NCI-H69 (cell line): ENCODE results near the gene ANO8.
"Not testable (repeated sequence)": the region's sequence is repeated elsewhere in the genome, so short reads cannot be mapped to it uniquely, and the experiment has no call there.

Experiments used
- DNase-seq: peaks from one replicate; lab custom pipeline; 2025; lab: John Stamatoyannopoulos, UW

ANO8 gene

GRCh38 chr19:17309198-17309964 lies 25.3 kb downstream of the ANO8 start, which contains the start of gene DDA1:
TSS of gene DDA1 (plus strand) at chr19:17309563. CDS start at chr19:17309655, 92 bp downstream.
- peak; percentile 100 for DNase-seq

GRCh38 chr19:17307876-17308377 lies 26.7 kb downstream of the ANO8 start:
- no peak for DNase-seq

- peak; percentile 69 for DNase-seq
Measured at GRCh38 chr19:17306285-17306714, 28.4 kb downstream of the ANO8 start.

GRCh38 chr19:17305517-17306284 lies 29.0 kb downstream of the ANO8 start, which contains the start of gene MRPL34:
TSS of gene MRPL34 (plus strand) at chr19:17305872. CDS start at chr19:17305893, 21 bp downstream.
- DNase-seq = peak; percentile 100

- DNase-seq = no peak
Measured at GRCh38 chr19:17305216-17305516, 29.5 kb downstream of the ANO8 start.

- peak; percentile 59 for DNase-seq
Measured at GRCh38 chr19:17304386-17305215, 30.1 kb downstream of the ANO8 start.

GRCh38 chr19:17303940-17304267 lies 30.8 kb downstream of the ANO8 start:
- peak; percentile 33 for DNase-seq

GRCh38 chr19:17303167-17303939 lies 31.3 kb downstream of the ANO8 start, which contains the start of gene ABHD8:
TSS of gene ABHD8 (minus strand) at chr19:17303425. CDS start at chr19:17301616, 1,809 bp downstream.
- DNase-seq = peak; percentile 97

- peak; percentile 24 for DNase-seq
Measured at GRCh38 chr19:17302391-17303166, 32.1 kb downstream of the ANO8 start.

GRCh38 chr19:17300992-17301619 lies 33.5 kb downstream of the ANO8 start:
- no peak for DNase-seq

- DNase-seq = no peak
Measured at GRCh38 chr19:17296976-17297375, 37.7 kb downstream of the ANO8 start.

- peak; percentile 32 for DNase-seq
Measured at GRCh38 chr19:17296273-17296672, 38.4 kb downstream of the ANO8 start.

GRCh38 chr19:17295551-17295950 lies 39.1 kb downstream of the ANO8 start:
- not testable (repeated sequence) for DNase-seq

GRCh38 chr19:17294051-17294891 lies 40.4 kb downstream of the ANO8 start:
- DNase-seq = peak; percentile 61

GRCh38 chr19:17293605-17294004 lies 41.0 kb downstream of the ANO8 start:
- no peak for DNase-seq

GRCh38 chr19:17292301-17293074 lies 42.2 kb downstream of the ANO8 start:
- peak; percentile 90 for DNase-seq

- DNase-seq = peak; percentile 55
Measured at GRCh38 chr19:17289489-17289888, 45.2 kb downstream of the ANO8 start.

GRCh38 chr19:17286752-17287151 lies 47.9 kb downstream of the ANO8 start:
- DNase-seq = no peak
